GM12892 (cell line): ENCODE results near the gene SCN2B.

Experiments used
- DNase-seq: peaks from one replicate; pipeline ENCODE4 v3.0.0; 2011; ENCODE audit not compliant: insufficient read length
- FAIRE-seq: peaks from 2 replicates; lab custom pipeline; 2011; peaks lifted over from hg19 to GRCh38; lab: Jason Lieb, UNC
- POLR2A ChIP-seq: IDR thresholded peaks from 2 replicates; pipeline ENCODE4 v1.6.1; 2011; ENCODE audit warnings: low read depth, low read length, control low read depth
- POLR2AphosphoS5 ChIP-seq: IDR thresholded peaks from 2 replicates; pipeline ENCODE4 v1.6.1; 2011; ENCODE audit warnings: low read depth, low read length, control low read depth
- TAF1 ChIP-seq: IDR thresholded peaks from 2 replicates; pipeline ENCODE4 v1.6.1; 2011; ENCODE audit warnings: low read depth, mild to moderate bottlenecking, control low read depth, low read length, borderline replicate concordance

SCN2B gene

GRCh38 chr11:118154641-118155040 is 21.8 kb downstream of the SCN2B start:
- FAIRE-seq, result no peak
- no peak for DNase-seq
- no peak for TF ChIP-seq TAF1
- TF ChIP-seq POLR2A, result no peak
- TF ChIP-seq POLR2AphosphoS5, result no peak

GRCh38 chr11:118153976-118154375 is 22.5 kb downstream of the SCN2B start:
- DNase-seq (no peak), FAIRE-seq (no peak)
- no peak for TF ChIP-seq POLR2A
- no peak for TF ChIP-seq POLR2AphosphoS5
- TF ChIP-seq TAF1, result no peak

GRCh38 chr11:118153516-118153915 is 22.9 kb downstream of the SCN2B start:
- no peak for FAIRE-seq
- no peak for DNase-seq
- TF ChIP-seq TAF1, result no peak
- no peak for TF ChIP-seq POLR2AphosphoS5
- TF ChIP-seq POLR2A, result no peak

- FAIRE-seq (no peak), DNase-seq (no peak)
- no peak for TF ChIP-seq POLR2AphosphoS5
- TF ChIP-seq TAF1, result no peak
- no peak for TF ChIP-seq POLR2A
These were observed 23.6 kb downstream of the SCN2B start, which contains the start of gene SCN4B for GRCh38 chr11:118152552-118153471. SCN4B (minus strand) TSS chr11:118152823; CDS start chr11:118152673, 150 bp downstream.

- DNase-seq (no peak), FAIRE-seq (no peak)
- TF ChIP-seq POLR2AphosphoS5 (no peak), TAF1 (no peak), POLR2A (no peak)
These were observed 24.4 kb downstream of the SCN2B start for GRCh38 chr11:118152020-118152551.

- DNase-seq, result no peak
- TF ChIP-seq POLR2AphosphoS5, result no peak
- TF ChIP-seq POLR2A, result no peak
- TF ChIP-seq TAF1, result no peak
- FAIRE-seq, result no peak
These were observed 25.0 kb downstream of the SCN2B start for GRCh38 chr11:118151431-118151830.

GRCh38 chr11:118149493-118149892 is 26.9 kb downstream of the SCN2B start:
- FAIRE-seq (no peak), DNase-seq (no peak)
- TF ChIP-seq POLR2AphosphoS5, result no peak
- no peak for TF ChIP-seq POLR2A
- no peak for TF ChIP-seq TAF1

GRCh38 chr11:118148856-118149255 is 27.6 kb downstream of the SCN2B start:
- FAIRE-seq (no peak), DNase-seq (no peak)
- TF ChIP-seq POLR2AphosphoS5 (no peak), TAF1 (no peak), POLR2A (no peak)

- FAIRE-seq (no peak), DNase-seq (no peak)
- TF ChIP-seq POLR2A (no peak), TAF1 (no peak), POLR2AphosphoS5 (no peak)
These were observed 28.2 kb downstream of the SCN2B start for GRCh38 chr11:118148240-118148639.

GRCh38 chr11:118147502-118147901 is 28.9 kb downstream of the SCN2B start:
- TF ChIP-seq POLR2AphosphoS5 (no peak), POLR2A (no peak), TAF1 (no peak)
- no peak for FAIRE-seq
- DNase-seq, result no peak

GRCh38 chr11:118146554-118146953 is 29.9 kb downstream of the SCN2B start:
- FAIRE-seq, result no peak
- no peak for TF ChIP-seq TAF1

More at GRCh38 chr11:118146554-118146953, 29.9 kb downstream of the SCN2B start:
- no peak for DNase-seq
